ENCODE results near the gene ANKRD18A.

- TF ChIP-seq, protein P1, sequence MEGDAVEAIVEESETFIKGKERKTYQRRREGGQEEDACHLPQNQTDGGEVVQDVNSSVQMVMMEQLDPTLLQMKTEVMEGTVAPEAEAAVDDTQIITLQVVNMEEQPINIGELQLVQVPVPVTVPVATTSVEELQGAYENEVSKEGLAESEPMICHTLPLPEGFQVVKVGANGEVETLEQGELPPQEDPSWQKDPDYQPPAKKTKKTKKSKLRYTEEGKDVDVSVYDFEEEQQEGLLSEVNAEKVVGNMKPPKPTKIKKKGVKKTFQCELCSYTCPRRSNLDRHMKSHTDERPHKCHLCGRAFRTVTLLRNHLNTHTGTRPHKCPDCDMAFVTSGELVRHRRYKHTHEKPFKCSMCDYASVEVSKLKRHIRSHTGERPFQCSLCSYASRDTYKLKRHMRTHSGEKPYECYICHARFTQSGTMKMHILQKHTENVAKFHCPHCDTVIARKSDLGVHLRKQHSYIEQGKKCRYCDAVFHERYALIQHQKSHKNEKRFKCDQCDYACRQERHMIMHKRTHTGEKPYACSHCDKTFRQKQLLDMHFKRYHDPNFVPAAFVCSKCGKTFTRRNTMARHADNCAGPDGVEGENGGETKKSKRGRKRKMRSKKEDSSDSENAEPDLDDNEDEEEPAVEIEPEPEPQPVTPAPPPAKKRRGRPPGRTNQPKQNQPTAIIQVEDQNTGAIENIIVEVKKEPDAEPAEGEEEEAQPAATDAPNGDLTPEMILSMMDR (IDR thresholded peaks at IDR 0.05; ENCODE audit: low read depth, low read length, missing input control): no peak
- TF ChIP-seq EGR1 (IDR thresholded peaks at IDR 0.05; ENCODE audit: low read depth in 2 of 2) (no peak), RAD21 (IDR thresholded peaks at IDR 0.05) (no peak)
These were observed 594 bp downstream of the ANKRD18A start for GRCh38 chr9:38619556-38620447.
